H1 (cell line): Measurements from ENCODE around the gene ARCN1. TPM values are rescaled to one million over a fixed set of nuclear protein-coding genes. Genes with fewer than 3 reads are reported as not detected.

Experiments
- CTCF ChIA-PET: fragments of 300-600 bp; sonication (Branson Sonifier 250); formaldehyde crosslinking; loops from one replicate; lab custom pipeline; 2021; ENCODE audit not compliant: partially characterized antibody; lab: Charles Lee
- POLR2A ChIA-PET: fragments of 300-600 bp; sonication (Branson Sonifier 250); formaldehyde crosslinking; loops from one replicate; lab custom pipeline; 2021; ENCODE audit warnings: inconsistent platforms; ENCODE audit not compliant: partially characterized antibody; lab: Charles Lee
- DNase-seq, 2 experiments: peaks; one replicate each; pipeline versions ENCODE4 v3.0.0 to v3.0.0-alpha.2; 2010 to 2022; ENCODE audit warnings: low spot score in 2 of 2, low read depth in 1 of 2, mixed read lengths in 1 of 2
- FAIRE-seq: peaks from 2 replicates; lab custom pipeline; 2011; peaks lifted over from hg19 to GRCh38; lab: Jason Lieb, UNC
- H2AFZ ChIP-seq: 2 replicates; pipeline ENCODE4 v1.8.1; 2012; ENCODE audit warnings: low read length, inconsistent platforms
- H2AK5ac ChIP-seq: 2 replicates; pipeline ENCODE4 v1.6.1; 2013; ENCODE audit warnings: low read depth, low read length
- H2BK120ac ChIP-seq: replicated peaks from 2 replicates; pipeline ENCODE3; 2013; ENCODE audit warnings: low read depth, low read length, inconsistent platforms
- H2BK12ac ChIP-seq: 2 replicates; pipeline ENCODE4 v1.6.1; 2013; ENCODE audit warnings: low read depth, low read length
- H2BK15ac ChIP-seq: 2 replicates; pipeline ENCODE4 v1.6.1; 2013; ENCODE audit warnings: low read length
- H2BK20ac ChIP-seq: 2 replicates; pipeline ENCODE4 v1.6.1; 2013; ENCODE audit warnings: low read length
- H2BK5ac ChIP-seq: 2 replicates; pipeline ENCODE4 v1.6.1; 2013; ENCODE audit warnings: low read depth, low read length
- H3K14ac ChIP-seq: 2 replicates; pipeline ENCODE4 v1.6.1; 2013; ENCODE audit warnings: inconsistent platforms; ENCODE audit not compliant: insufficient read length
- H3K18ac ChIP-seq: 2 replicates; pipeline ENCODE4 v1.6.1; 2013; ENCODE audit warnings: low read length; ENCODE audit errors: extremely low read depth
- H3K23ac ChIP-seq: 2 replicates; pipeline ENCODE4 v1.6.1; 2013; ENCODE audit warnings: inconsistent platforms; ENCODE audit not compliant: insufficient read length
- H3K23me2 ChIP-seq: 2 replicates; pipeline ENCODE4 v1.6.1; 2013; ENCODE audit warnings: low read depth, low read length
- H3K27ac ChIP-seq: 2 replicates; pipeline ENCODE4 v1.6.1; 2011; ENCODE audit warnings: low read depth, low read length, inconsistent platforms
- H3K27me3 ChIP-seq, 4 experiments: replicated peaks in 1 of 4; 1 replicate in 1 of 4; 2 replicates in 3 of 4; pipeline versions ENCODE4 v1.6.1 to v1.8.1; 2011 to 2013; ENCODE audit warnings: low read length in 3 of 4, mild to moderate bottlenecking in 3 of 4, inconsistent platforms in 2 of 4, mixed read lengths in 2 of 4, moderate library complexity in 1 of 4; ENCODE audit not compliant: control insufficient read depth in 3 of 4, insufficient read depth in 3 of 4; ENCODE audit errors: extremely low read depth in 1 of 4
- H3K36me3 ChIP-seq, 4 experiments: 2 replicates each; pipeline versions ENCODE4 v1.6.1 to v1.8.1; 2011 to 2013; ENCODE audit warnings: mild to moderate bottlenecking in 4 of 4, low read length in 3 of 4, moderate library complexity in 2 of 4, control low read depth in 1 of 4, inconsistent platforms in 1 of 4; ENCODE audit not compliant: insufficient read depth in 4 of 4, control insufficient read depth in 2 of 4
- H3K4ac ChIP-seq: replicated peaks from 2 replicates; pipeline ENCODE3; 2013; ENCODE audit warnings: low read length, low read depth, mixed read lengths, inconsistent platforms; ENCODE audit not compliant: insufficient read length
- H3K4me1 ChIP-seq, 4 experiments: replicated peaks in 1 of 4; 1 replicate in 1 of 4; 2 replicates in 3 of 4; pipeline versions ENCODE4 v1.6.1 to v1.8.1; 2011 to 2013; ENCODE audit warnings: low read length in 3 of 4, inconsistent platforms in 2 of 4, mixed read lengths in 1 of 4; ENCODE audit not compliant: insufficient read depth in 4 of 4, control insufficient read depth in 3 of 4
- H3K4me2 ChIP-seq, 2 experiments: 2 replicates each; pipeline versions ENCODE4 v1.6.1 to v1.8.1; 2011 to 2013; ENCODE audit warnings: low read depth in 2 of 2, low read length in 2 of 2, control low read depth in 1 of 2, inconsistent platforms in 1 of 2, mild to moderate bottlenecking in 1 of 2; ENCODE audit not compliant: insufficient read depth in 1 of 2
- H3K4me3 ChIP-seq, 4 experiments: fragments of 200-600, 300-600 bp in 1 of 4; sonication (generic), shearing (Covaris generic), sonication (Bioruptor Twin) in 1 of 4; 2 replicates each; pipeline versions ENCODE4 v1.5.1 to v1.8.1; 2011 to 2016; ENCODE audit warnings: low read length in 4 of 4, low read depth in 3 of 4, control low read depth in 2 of 4, inconsistent platforms in 2 of 4, mild to moderate bottlenecking in 2 of 4, mixed read lengths in 1 of 4, moderate library complexity in 1 of 4; ENCODE audit not compliant: insufficient read depth in 2 of 4; ENCODE audit errors: extremely low read depth in 1 of 4
- H3K56ac ChIP-seq: replicated peaks from 2 replicates; pipeline ENCODE3; 2013; ENCODE audit warnings: low read depth, mild to moderate bottlenecking, mixed read lengths, low read length, inconsistent platforms; ENCODE audit not compliant: insufficient read length
- H3K79me1 ChIP-seq: 2 replicates; pipeline ENCODE4 v1.6.1; 2013; ENCODE audit warnings: low read depth, low read length, control low read depth
- H3K79me2 ChIP-seq, 2 experiments: 2 replicates each; pipeline versions ENCODE4 v1.6.1 to v1.8.1; 2012 to 2013; ENCODE audit warnings: low read length in 2 of 2, mild to moderate bottlenecking in 2 of 2, inconsistent platforms in 1 of 2; ENCODE audit not compliant: insufficient read depth in 2 of 2, control insufficient read depth in 1 of 2
- H3K9ac ChIP-seq, 4 experiments: replicated peaks in 1 of 4; 1 replicate in 1 of 4; 2 replicates in 3 of 4; pipeline versions ENCODE4 v1.6.1 to v1.8.1; 2011 to 2013; ENCODE audit warnings: low read depth in 3 of 4, low read length in 3 of 4, control low read depth in 2 of 4, mild to moderate bottlenecking in 2 of 4, moderate library complexity in 2 of 4, inconsistent platforms in 1 of 4; ENCODE audit errors: extremely low read depth in 1 of 4
- H3K9me3 ChIP-seq, 2 experiments: 2 replicates each; pipeline versions ENCODE4 v1.6.1 to v1.8.1; 2012 to 2013; ENCODE audit warnings: mild to moderate bottlenecking in 2 of 2, moderate library complexity in 2 of 2, control low read depth in 1 of 2, inconsistent platforms in 1 of 2, low read depth in 1 of 2, low read length in 1 of 2, mixed read lengths in 1 of 2; ENCODE audit not compliant: insufficient read depth in 2 of 2
- H4K20me1 ChIP-seq, 2 experiments: replicated peaks in 1 of 2; 2 replicates each; pipeline versions ENCODE3 to v1.8.1; 2011 to 2013; ENCODE audit warnings: inconsistent platforms in 2 of 2, low read length in 2 of 2, mild to moderate bottlenecking in 1 of 2; ENCODE audit not compliant: insufficient read depth in 2 of 2, control insufficient read depth in 1 of 2
- H4K5ac ChIP-seq: 2 replicates; pipeline ENCODE4 v1.6.1; 2013; ENCODE audit warnings: low read length, low read depth, mixed read lengths, inconsistent platforms; ENCODE audit not compliant: insufficient read length
- H4K8ac ChIP-seq: 2 replicates; pipeline ENCODE4 v1.8.0; 2013; ENCODE audit warnings: mild to moderate bottlenecking, moderate library complexity, low read length, inconsistent platforms; ENCODE audit not compliant: insufficient read depth; ENCODE audit errors: extremely low read depth
- H4K91ac ChIP-seq: replicated peaks from 2 replicates; pipeline ENCODE3; 2013; ENCODE audit warnings: low read length, mixed read lengths, inconsistent platforms; ENCODE audit not compliant: insufficient read length
- CHD1 ChIP-seq: IDR thresholded peaks from 2 replicates; pipeline ENCODE4 v1.6.1; 2012; ENCODE audit warnings: low read depth, low read length, improper control_type of control experiment
- EP300 ChIP-seq, 2 experiments: IDR thresholded peaks; 1 replicate in 1 of 2; 2 replicates in 1 of 2; pipeline ENCODE4 v1.6.1; 2011 to 2012; ENCODE audit warnings: low read depth in 2 of 2, low read length in 2 of 2, mild to moderate bottlenecking in 2 of 2, borderline replicate concordance in 1 of 2, inconsistent platforms in 1 of 2, moderate library complexity in 1 of 2
- KDM5A ChIP-seq: fragments of 200-600 bp; IDR thresholded peaks from 2 replicates; pipeline ENCODE4 v1.7.1; 2012; ENCODE audit warnings: mild to moderate bottlenecking, low read length, inconsistent platforms, mixed read lengths
- WGBS, 2 experiments: shearing (Covaris generic) in 1 of 2; methylation state at CpG; one replicate each; pipeline versions ENCODE4 v1.1.6 to v1.1.7; 2013 to 2015; ENCODE audit warnings: low lambda C conversion rate in 2 of 2, mixed read lengths in 2 of 2, inconsistent platforms in 1 of 2, low coverage in 1 of 2, missing lambda C conversion rate in 1 of 2; ENCODE audit not compliant: insufficient replicate concordance in 2 of 2, insufficient coverage in 1 of 2, insufficient read length in 1 of 2; ENCODE audit errors: extremely low coverage in 1 of 2, missing lambda C conversion rate in 1 of 2; 5-methylcytosine and 5-hydroxymethylcytosine counted together
- polyA plus RNA-seq, 7 experiments: library from polyadenylated mRNA; depleted of rRNA in 3 of 7; stranded (reverse) in 5 of 7; unstranded in 2 of 7; fragments of >200 nt in 5 of 7; fragments of 200-250 nt in 2 of 7; gene quantifications; 1 replicate in 5 of 7; 2 replicates in 1 of 7; 4 replicates in 1 of 7; pipeline versions ENCODE4 v1.2.1 to v1.2.3, GENCODE V29; 2011 to 2013; ENCODE audit warnings: missing spikeins in 2 of 7, mixed read lengths in 2 of 7
- total RNA-seq: library from RNA; stranded (reverse); fragmentation: NEBNext Ultra II Directional; extraction: Animal tissue kit (Norgen Biotek cat#: 25700); gene quantifications from 2 replicates; pipeline ENCODE4 v1.2.1, GENCODE V29; 2021

Gene ARCN1
- total and polyA plus RNA-seq, 2 of the 8 experiments (the other 6 are each of a cell fraction or from before 2014, with no cell fraction given) = 132 to 146 TPM

GRCh38 chr11:118537409-118537980 lies 34.7 kb upstream of the ARCN1 start:
- H2BK15ac ChIP-seq = no peak overlapping the region
- no peak overlapping the region for H3K23ac ChIP-seq
- no peak overlapping the region for H2AK5ac ChIP-seq
- CTCF ChIA-PET = interaction anchor here (0.7 kb wide), 1 partner anchor 84 kb away, joined by 3 read pairs; no protein-coding TSS in a partner anchor
- H2BK12ac ChIP-seq = no peak overlapping the region
- no peaks in the 10 kb centered on the region for H3K9me3 ChIP-seq
- H4K91ac ChIP-seq = no peak overlapping the region
- no peak overlapping the region for H2BK20ac ChIP-seq
- no peak overlapping the region for H2BK5ac ChIP-seq
- DNase-seq = no peak
- H2BK120ac ChIP-seq = no peak overlapping the region
- H3K79me1 ChIP-seq = 0 out of 2 replicates have a peak, but pooled peaks cover 2% of the 10 kb centered on the region
- H3K4ac ChIP-seq = no peak overlapping the region
- WGBS, 2 experiments = 91% methylated on average over 6 of the region's 6 CpGs; no CpG with 5 or more reads in 1 of the 2 experiments
- H3K4me2 ChIP-seq = no peak overlapping the region
- no peak overlapping the region for H3K9ac ChIP-seq
- H3K27me3 ChIP-seq = no peaks in the 10 kb centered on the region
- TF ChIP-seq CHD1 = no peak
- no peak for TF ChIP-seq KDM5A
- no peak for TF ChIP-seq EP300 (IDR thresholded peaks at IDR 0.05; ENCODE audit: borderline replicate concordance in 1 of 2, low read depth in 2 of 2, low read length in 2 of 2)
- TF ChIP-seq, all 59 proteins: peak for 0
- no peak for FAIRE-seq
- Histone ChIP-seq H4K5ac (no peak overlapping the region), H3K4me1 (no peaks in the 10 kb centered on the region), H3K18ac (no peak overlapping the region), H2AFZ (no peak overlapping the region), H3K14ac (no peak overlapping the region), H4K20me1 (peaks cover 0 to 1% of the 10 kb centered on the region in 2 experiments), H4K8ac (no peak overlapping the region), H3K23me2 (no peaks in the 10 kb centered on the region), H3K36me3 (no peaks in the 10 kb centered on the region; a peak in 1 of 8 replicates), H3K79me2 (no peaks in the 10 kb centered on the region), H3K27ac (no peak overlapping the region), H3K4me3 (no peak overlapping the region), H3K56ac (no peak overlapping the region)
- POLR2A ChIA-PET = interaction anchor here (1.0 to 1.5 kb wide), 2 partner anchors 9 to 20 kb away, joined by 3 read pairs; no protein-coding TSS in a partner anchor
